Heart right ventricle (tissue), 16 donors: Measurements from ENCODE around the gene GEMIN8. TPM values are rescaled to one million over a fixed set of nuclear protein-coding genes. Genes with fewer than 3 reads are reported as not detected.

Experiments used
- ATAC-seq, 8 donors: fragments of 200-7000 bp; cut with Tn5 transposase; one replicate each; pipeline ENCODE4 v1.9.1; 2020; ENCODE audit warnings: mild to moderate bottlenecking in 8 of 8, moderate library complexity in 8 of 8, moderate number of reproducible peaks in 1 of 8
- DNase-seq, 2 donors: peaks; one replicate each; pipeline ENCODE4 v3.0.0-alpha.2; 2020
- H3K27ac ChIP-seq, 10 donors: fragments of 200-600 bp; sonication (generic) in 2 of 10; one replicate each; pipeline versions ENCODE4 v1.5.0 to v1.8.0; 2020 to 2022; ENCODE audit warnings: mild to moderate bottlenecking in 3 of 10
- H3K27me3 ChIP-seq, 7 donors: fragments of 200-600 bp; one replicate each; pipeline ENCODE4 v1.8.0; 2021 to 2022; ENCODE audit warnings: mild to moderate bottlenecking in 2 of 7
- H3K36me3 ChIP-seq, 9 donors: fragments of 200-600 bp; sonication (generic) in 1 of 9; one replicate each; pipeline versions ENCODE4 v1.5.0 to v1.8.0; 2020 to 2022; ENCODE audit warnings: mild to moderate bottlenecking in 2 of 9
- H3K4me1 ChIP-seq, 9 donors: fragments of 200-600 bp; sonication (generic) in 1 of 9; one replicate each; pipeline versions ENCODE4 v1.5.0 to v1.8.0; 2020 to 2022; ENCODE audit warnings: mild to moderate bottlenecking in 4 of 9
- H3K4me3 ChIP-seq, 10 donors: fragments of 200-600 bp; sonication (generic) in 2 of 10; one replicate each; pipeline versions ENCODE4 v1.5.0 to v1.8.0; 2020 to 2022; ENCODE audit warnings: mild to moderate bottlenecking in 7 of 10, moderate library complexity in 2 of 10
- H3K9me3 ChIP-seq, 11 donors: fragments of 200-600 bp in 10 of 11; sonication (generic) in 2 of 11; one replicate each; pipeline versions ENCODE4 v1.5.0 to v1.8.0; 2013 to 2022; ENCODE audit warnings: mild to moderate bottlenecking in 2 of 11, control low read depth in 1 of 11, moderate library complexity in 1 of 11
- CTCF ChIP-seq, 9 donors: fragments of 200-600 bp; sonication (generic) in 2 of 9; IDR thresholded peaks; one replicate each; pipeline versions ENCODE4 v1.5.0 to v1.8.0; 2021 to 2022; ENCODE audit warnings: antibody characterized with exemption in 9 of 9, mild to moderate bottlenecking in 5 of 9, moderate library complexity in 1 of 9
- WGBS, 2 donors: extraction: QIAGEN DNeasy Blood & Tissue Kit; methylation state at CpG; one replicate each; pipeline ENCODE4 v1.1.7; 2013; ENCODE audit warnings: inconsistent platforms in 1 of 2; 5-methylcytosine and 5-hydroxymethylcytosine counted together
- intact Hi-C, 10 donors: fragments of 100-400 bp; cut with DNase I; formaldehyde crosslinking; loops; one replicate each; pipeline versions ENCODE4 v1.11.1 to v1.14.2; 2022
- polyA plus RNA-seq, 2 donors: library from polyadenylated mRNA; stranded (reverse); fragments of 200-250 nt; gene quantifications; one replicate each; pipeline ENCODE4 v1.2.3, GENCODE V29; 2013
- total RNA-seq, 10 donors: library from RNA; stranded (reverse); fragmentation: NEBNext Ultra II Directional in 3 of 10; extraction: Animal tissue kit (Norgen Biotek cat#: 25700) in 3 of 10; gene quantifications; one replicate each; pipeline versions ENCODE4 v1.2.1 to v1.2.4, GENCODE V29; 2021 to 2023
- donor health status: Arrhythmogenic right ventricular cardiomyopathy.
- donor health status: ischemic (EF 13 %, LVEDD 7.1; RV severe dilation, severe dysfunction).
- donor health status: healthy with polysubstance abuse.
- donor health status: DM: no; HTN: yes; CAD: no.
- donor health status: DM: no; HTN: no; CAD: no.
- donor health status: ischemic (EF 25% LVEDD 6.9; RV normal size, moderate dysfunction).
- donor health status: ischemic (EF 25% LVEDD 5.7; RV mildly dilated, moderate dysfunction).
- donor health status: healthy.
- donor health status: DM: yes; HTN: yes; CAD: no.
- donor health status: Ischemic cardiomyopathy.
- donor health status: ischemic (EF 35%, LVEDD 5.7; RV mildly dilated, moderate dysfunction).
- donor health status: nonischemic (EF 11% LVEDD 7.7; RV severe dilation, severe dysfunction).
- donor health status: DM: yes; HTN: yes; CAD: no.
- donor health status: PGD.
- donor health status: ischemic (EF 29% LVEDD 5.4; RV normal size, mild dysfunction).
- donor health status: nonischemic (EF 23%, LVEDD 6.1; RV moderate dilation, normal function).

GEMIN8 gene
- total and polyA plus RNA-seq, 12 donors: 8.2 to 16.7 (median 13.6) TPM

- intact Hi-C loops: no loop called here
- no peak for DNase-seq
- no peak for ATAC-seq
- 93 to 96% methylated on average over 4 of the region's 4 CpGs for WGBS, 2 donors
- H3K9me3 ChIP-seq: no peaks in the 10 kb centered on the region
- no peak overlapping the region for H3K27ac ChIP-seq
- H3K4me3 ChIP-seq: no peak overlapping the region
- H3K4me1 ChIP-seq: no peaks in the 10 kb centered on the region
- no peak for TF ChIP-seq CTCF (IDR thresholded peaks at IDR 0.05)
- no peaks in the 10 kb centered on the region for H3K36me3 ChIP-seq
- H3K27me3 ChIP-seq: peaks cover 0 to 4% (median 0%) of the 10 kb centered on the region in 7 donors
Observed at GRCh38 chrX:13968198-13968597, 61.5 kb downstream of the GEMIN8 start.

GRCh38 chrX:13967636-13968035, 62.1 kb downstream of the GEMIN8 start:
- ATAC-seq: no peak
- 92 to 96% methylated on average over 9 of the region's 9 CpGs for WGBS, 2 donors

GRCh38 chrX:13966793-13967125, 62.9 kb downstream of the GEMIN8 start:
- Histone ChIP-seq H3K4me1 (no peaks in the 10 kb centered on the region), H3K36me3 (no peaks in the 10 kb centered on the region), H3K27me3 (peaks cover 0 to 4% (median 0%) of the 10 kb centered on the region in 7 donors), H3K9me3 (no peaks in the 10 kb centered on the region), H3K27ac (peak overlapping the region in 2 of 10 donors; percentile 6 to 9), H3K4me3 (no peak overlapping the region)
- intact Hi-C loops: no loop called here
- no peak for ATAC-seq
- WGBS, 2 donors: 49 to 56% methylated on average over 5 of the region's 5 CpGs
- TF ChIP-seq CTCF (IDR thresholded peaks at IDR 0.05): no peak
- DNase-seq: no peak

More at GRCh38 chrX:13967636-13968035, 62.1 kb downstream of the GEMIN8 start:
- no peaks in the 10 kb centered on the region for H3K9me3 ChIP-seq
- H3K4me3 ChIP-seq: no peak overlapping the region
- H3K27me3 ChIP-seq: peaks cover 0 to 4% (median 0%) of the 10 kb centered on the region in 7 donors
- H3K36me3 ChIP-seq: no peaks in the 10 kb centered on the region
- no peak overlapping the region for H3K27ac ChIP-seq
- no peaks in the 10 kb centered on the region for H3K4me1 ChIP-seq
- intact Hi-C loops: no loop called here
- DNase-seq: no peak
- no peak for TF ChIP-seq CTCF (IDR thresholded peaks at IDR 0.05)

- TF ChIP-seq CTCF (IDR thresholded peaks at IDR 0.05): no peak
Observed at GRCh38 chrX:13966071-13966792, 63.5 kb downstream of the GEMIN8 start.

More at GRCh38 chrX:13966071-13966792, 63.5 kb downstream of the GEMIN8 start:
- H3K36me3 ChIP-seq: no peaks in the 10 kb centered on the region
- no peaks in the 10 kb centered on the region for H3K9me3 ChIP-seq
- 50 to 55% methylated on average over 10 of the region's 10 CpGs for WGBS, 2 donors
- DNase-seq (peak in 1 of 2 donors; percentile 6), ATAC-seq (peak in 1 of 8 donors; percentile 45)
- H3K27ac ChIP-seq: peak overlapping the region in 2 of 10 donors; percentile 6 to 9
- H3K4me3 ChIP-seq: no peak overlapping the region
- intact Hi-C loops: no loop called here
- H3K4me1 ChIP-seq: no peaks in the 10 kb centered on the region
- H3K27me3 ChIP-seq: peaks cover 0 to 4% (median 0%) of the 10 kb centered on the region in 7 donors
